Neural cell (in vitro differentiated cells): ENCODE data around the gene SCGB1C1. TPM values are rescaled to one million over a fixed set of nuclear protein-coding genes. Genes with fewer than 3 reads are reported as not detected.

Source experiments
- H2AFZ ChIP-seq: fragments of 200-600, 300-800 bp; sonication (generic), shearing (Covaris generic); 2 replicates; pipeline ENCODE4 v1.6.0; 2014; ENCODE audit warnings: low read depth, mild to moderate bottlenecking, antibody characterized with exemption, low read length, moderate library complexity
- H3F3A ChIP-seq: fragments of 200-600 bp; shearing (Covaris generic); 2 replicates; pipeline ENCODE4 v1.6.1; 2016; ENCODE audit warnings: mild to moderate bottlenecking, moderate library complexity, mixed read lengths, antibody characterized with exemption, low read length; ENCODE audit not compliant: insufficient read depth, poor library complexity, severe bottlenecking
- H3K27ac ChIP-seq: fragments of 200-600, 300-800 bp; sonication (generic), shearing (Covaris generic); 2 replicates; pipeline ENCODE4 v1.5.1; 2014; ENCODE audit warnings: mild to moderate bottlenecking, low read length, moderate library complexity
- H3K27me3 ChIP-seq: fragments of 300-800, 200-600 bp; sonication (generic), shearing (Covaris generic); 2 replicates; pipeline ENCODE4 v1.6.0; 2014; ENCODE audit warnings: mild to moderate bottlenecking, low read depth, low read length, moderate library complexity; ENCODE audit not compliant: insufficient read depth
- H3K36me3 ChIP-seq: fragments of 300-800, 200-600 bp; sonication (generic), shearing (Covaris generic); 2 replicates; pipeline ENCODE4 v1.5.1; 2014; ENCODE audit warnings: mild to moderate bottlenecking, antibody characterized with exemption, low read length, moderate library complexity; ENCODE audit not compliant: insufficient read depth
- H3K4me2 ChIP-seq: fragments of 300-800, 200-600 bp; sonication (generic), shearing (Covaris generic); 2 replicates; pipeline ENCODE4 v1.6.0; 2014; ENCODE audit warnings: mild to moderate bottlenecking, low read length
- H3K4me3 ChIP-seq: fragments of 300-800, 200-600 bp; sonication (generic), shearing (Covaris generic); 2 replicates; pipeline ENCODE4 v1.5.1; 2014; ENCODE audit warnings: mild to moderate bottlenecking, low read length, moderate library complexity
- H3K79me2 ChIP-seq: fragments of 200-600 bp; shearing (Covaris generic); replicated peaks from 2 replicates; pipeline ENCODE4 v1.6.0; 2014; ENCODE audit warnings: mild to moderate bottlenecking, low read length, moderate library complexity; ENCODE audit not compliant: insufficient read depth
- H3K9ac ChIP-seq: fragments of 300-800, 200-600 bp; sonication (generic), shearing (Covaris generic); 2 replicates; pipeline ENCODE4 v1.6.1; 2016; ENCODE audit warnings: mild to moderate bottlenecking, low read length, mixed read lengths
- H3K9me2 ChIP-seq: fragments of 200-600 bp; shearing (Covaris generic); 2 replicates; pipeline ENCODE4 v1.6.1; 2016; ENCODE audit warnings: mild to moderate bottlenecking, low read length, mixed read lengths; ENCODE audit not compliant: insufficient read depth
- H3K9me3 ChIP-seq: fragments of 200-600, 300-800 bp; sonication (generic), shearing (Covaris generic); 2 replicates; pipeline ENCODE4 v1.6.1; 2016; ENCODE audit warnings: mild to moderate bottlenecking, mixed run types, low read length, moderate library complexity, mixed read lengths
- H4K20me1 ChIP-seq: fragments of 200-600 bp; shearing (Covaris generic); 2 replicates; pipeline ENCODE4 v1.6.1; 2016; ENCODE audit warnings: mild to moderate bottlenecking, mixed run types; ENCODE audit not compliant: insufficient read depth
- CTCF ChIP-seq: fragments of 450-650 bp; IDR thresholded peaks from 2 replicates; pipeline ENCODE4 v1.5.1; 2014; ENCODE audit warnings: antibody characterized with exemption, mild to moderate bottlenecking, moderate library complexity; ENCODE audit not compliant: poor library complexity, severe bottlenecking
- EP300 ChIP-seq: fragments of 450-650 bp; conservative IDR thresholded peaks from 2 replicates; pipeline ENCODE4 v1.6.1; 2014; ENCODE audit warnings: antibody characterized with exemption, mild to moderate bottlenecking, moderate library complexity; ENCODE audit not compliant: poor library complexity, severe bottlenecking
- EZH2 ChIP-seq: fragments of 200-600, 300-800 bp; shearing (Covaris generic), sonication (generic); IDR thresholded peaks from 2 replicates; pipeline ENCODE4 v1.6.1; 2014; ENCODE audit warnings: antibody characterized with exemption, low read length, borderline replicate concordance, mild to moderate bottlenecking; ENCODE audit not compliant: insufficient read depth, poor library complexity, severe bottlenecking
- MXI1 ChIP-seq: fragments of 450-650 bp; conservative IDR thresholded peaks from 2 replicates; pipeline ENCODE4 v1.6.1; 2014; ENCODE audit warnings: antibody characterized with exemption, mild to moderate bottlenecking; ENCODE audit not compliant: poor library complexity, severe bottlenecking
- POLR2AphosphoS5 ChIP-seq: IDR thresholded peaks from 2 replicates; pipeline ENCODE4 v1.6.1; 2012
- RAD21 ChIP-seq: fragments of 450-650 bp; conservative IDR thresholded peaks from 2 replicates; pipeline ENCODE4 v1.6.1; 2014; ENCODE audit warnings: antibody characterized with exemption, mild to moderate bottlenecking, moderate library complexity
- REST ChIP-seq: IDR thresholded peaks from 2 replicates; pipeline ENCODE4 v1.6.1; 2012; ENCODE audit warnings: borderline replicate concordance
- SMC3 ChIP-seq: fragments of 450-650 bp; conservative IDR thresholded peaks from 2 replicates; pipeline ENCODE4 v1.6.1; 2014; ENCODE audit warnings: antibody characterized with exemption, mild to moderate bottlenecking, moderate library complexity; ENCODE audit not compliant: poor library complexity
- TAF1 ChIP-seq: IDR thresholded peaks from 2 replicates; pipeline ENCODE4 v1.6.1; 2012; ENCODE audit warnings: low read depth
- polyA plus RNA-seq: library from polyadenylated mRNA; depleted of rRNA; stranded (reverse); fragments of >200 nt; gene quantifications from 2 replicates; pipeline ENCODE4 v1.2.3, GENCODE V29; 2014

Gene SCGB1C1
- polyA plus RNA-seq, 1 donor from 2014 or later = not detected

- Histone ChIP-seq H3F3A (no peaks in the 10 kb centered on the region), H3K36me3 (no peaks in the 10 kb centered on the region), H3K79me2 (peaks cover 3% of the 10 kb centered on the region), H4K20me1 (no peaks in the 10 kb centered on the region), H3K9ac (no peak overlapping the region), H2AFZ (no peak overlapping the region), H3K4me2 (no peak overlapping the region), H3K9me3 (no peaks in the 10 kb centered on the region), H3K27ac (no peak overlapping the region), H3K4me3 (no peak overlapping the region), H3K27me3 (no peaks in the 10 kb centered on the region), H3K9me2 (no peaks in the 10 kb centered on the region)
- TF ChIP-seq CTCF (no peak), REST (no peak), EP300 (no peak), POLR2AphosphoS5 (no peak), EZH2 (no peak), TAF1 (no peak), MXI1 (no peak), SMC3 (no peak)
These were observed 31.0 kb downstream of the SCGB1C1 start for GRCh38 chr11:223884-224283.

- Histone ChIP-seq H3K9me3 (no peaks in the 10 kb centered on the region), H3K4me2 (no peak overlapping the region), H3K4me3 (no peak overlapping the region), H3K27ac (no peak overlapping the region), H2AFZ (no peak overlapping the region), H3F3A (no peaks in the 10 kb centered on the region), H4K20me1 (no peaks in the 10 kb centered on the region), H3K9me2 (no peaks in the 10 kb centered on the region), H3K9ac (no peak overlapping the region), H3K79me2 (peaks cover 3% of the 10 kb centered on the region), H3K36me3 (no peaks in the 10 kb centered on the region), H3K27me3 (no peaks in the 10 kb centered on the region)
- TF ChIP-seq POLR2AphosphoS5 (no peak), RAD21 (no peak), REST (no peak), EZH2 (no peak), TAF1 (no peak), MXI1 (no peak), EP300 (no peak), CTCF (no peak), SMC3 (no peak)
These were observed 31.5 kb downstream of the SCGB1C1 start for GRCh38 chr11:224424-224823.
